Fibroblast of upper back skin (primary cell): Measurements from ENCODE around the gene MYCBPAP.

ENCODE experiments used
- DNase-seq: peaks from one replicate; pipeline ENCODE4 v3.0.0-alpha.2; 2013

Gene MYCBPAP

GRCh38 chr17:50554201-50554600 lies 46.0 kb downstream of the MYCBPAP start:
- DNase-seq: no peak

- DNase-seq: no peak
These were observed 48.6 kb downstream of the MYCBPAP start for GRCh38 chr17:50556803-50557202.

- DNase-seq: no peak
These were observed 49.4 kb downstream of the MYCBPAP start for GRCh38 chr17:50557630-50558029.

- DNase-seq: no peak
These were observed 49.9 kb downstream of the MYCBPAP start for GRCh38 chr17:50558091-50558490.

- DNase-seq: no peak
These were observed 50.3 kb downstream of the MYCBPAP start for GRCh38 chr17:50558581-50558940.

GRCh38 chr17:50558941-50559614 lies 50.8 kb downstream of the MYCBPAP start:
- DNase-seq: no peak

GRCh38 chr17:50559674-50560184 lies 51.5 kb downstream of the MYCBPAP start:
- DNase-seq: no peak

- DNase-seq: peak; percentile 78
These were observed 52.1 kb downstream of the MYCBPAP start, which contains the start of gene CACNA1G for GRCh38 chr17:50560185-50560824. TSS of gene CACNA1G (plus strand) at chr17:50560715. CDS start at chr17:50561460, 745 bp downstream.

GRCh38 chr17:50560931-50561745 lies 52.9 kb downstream of the MYCBPAP start:
- no peak for DNase-seq

GRCh38 chr17:50561746-50562141 lies 53.5 kb downstream of the MYCBPAP start:
- DNase-seq: no peak

- no peak for DNase-seq
These were observed 54.2 kb downstream of the MYCBPAP start for GRCh38 chr17:50562242-50563091.

GRCh38 chr17:50563092-50563511 lies 54.9 kb downstream of the MYCBPAP start:
- DNase-seq: no peak

- DNase-seq: peak; percentile 80
These were observed 56.7 kb downstream of the MYCBPAP start for GRCh38 chr17:50564916-50565315.

GRCh38 chr17:50565402-50566350 lies 57.4 kb downstream of the MYCBPAP start:
- no peak for DNase-seq

- no peak for DNase-seq
These were observed 58.6 kb downstream of the MYCBPAP start for GRCh38 chr17:50566886-50567285.

- no peak for DNase-seq
These were observed 60.4 kb downstream of the MYCBPAP start for GRCh38 chr17:50568659-50569058.

- DNase-seq: no peak
These were observed 61.4 kb downstream of the MYCBPAP start for GRCh38 chr17:50569592-50569991.

- DNase-seq: no peak
These were observed 61.8 kb downstream of the MYCBPAP start for GRCh38 chr17:50570032-50570431.

- DNase-seq: no peak
These were observed 62.3 kb downstream of the MYCBPAP start for GRCh38 chr17:50570528-50570927.

GRCh38 chr17:50571681-50572080 lies 63.4 kb downstream of the MYCBPAP start:
- no peak for DNase-seq

- no peak for DNase-seq
These were observed 64.3 kb downstream of the MYCBPAP start for GRCh38 chr17:50572541-50572940.
